ENCODE measurements around the gene C20orf141.

DNA sequence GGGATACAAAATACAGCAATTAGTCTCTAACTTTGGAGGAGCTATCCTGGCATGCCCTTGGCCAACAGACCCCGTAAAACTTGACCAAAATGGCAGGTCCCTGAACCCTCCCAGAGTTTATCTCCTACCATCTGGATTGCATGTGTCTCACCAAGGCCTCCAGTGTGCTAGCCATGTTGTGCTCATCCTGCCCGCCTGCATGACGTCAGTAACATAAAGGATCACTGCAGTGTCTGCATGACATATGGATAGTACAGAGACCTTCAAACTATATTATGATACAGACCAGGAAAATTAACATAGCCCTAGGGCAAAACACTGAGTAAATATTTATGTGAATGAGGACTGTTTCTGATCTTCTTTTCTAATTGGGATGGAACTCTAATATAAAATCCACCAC is 39.6 kb upstream of the C20orf141 start:
- TF ChIP-seq, protein P1, sequence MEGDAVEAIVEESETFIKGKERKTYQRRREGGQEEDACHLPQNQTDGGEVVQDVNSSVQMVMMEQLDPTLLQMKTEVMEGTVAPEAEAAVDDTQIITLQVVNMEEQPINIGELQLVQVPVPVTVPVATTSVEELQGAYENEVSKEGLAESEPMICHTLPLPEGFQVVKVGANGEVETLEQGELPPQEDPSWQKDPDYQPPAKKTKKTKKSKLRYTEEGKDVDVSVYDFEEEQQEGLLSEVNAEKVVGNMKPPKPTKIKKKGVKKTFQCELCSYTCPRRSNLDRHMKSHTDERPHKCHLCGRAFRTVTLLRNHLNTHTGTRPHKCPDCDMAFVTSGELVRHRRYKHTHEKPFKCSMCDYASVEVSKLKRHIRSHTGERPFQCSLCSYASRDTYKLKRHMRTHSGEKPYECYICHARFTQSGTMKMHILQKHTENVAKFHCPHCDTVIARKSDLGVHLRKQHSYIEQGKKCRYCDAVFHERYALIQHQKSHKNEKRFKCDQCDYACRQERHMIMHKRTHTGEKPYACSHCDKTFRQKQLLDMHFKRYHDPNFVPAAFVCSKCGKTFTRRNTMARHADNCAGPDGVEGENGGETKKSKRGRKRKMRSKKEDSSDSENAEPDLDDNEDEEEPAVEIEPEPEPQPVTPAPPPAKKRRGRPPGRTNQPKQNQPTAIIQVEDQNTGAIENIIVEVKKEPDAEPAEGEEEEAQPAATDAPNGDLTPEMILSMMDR (IDR thresholded peaks at IDR 0.05): no peak
- TF ChIP-seq POLR2A (IDR thresholded peaks at IDR 0.05) (no peak), EP300 (IDR thresholded peaks at IDR 0.05) (no peak)
